ENCODE results near the gene GRIK1. TPM values are rescaled to one million over a fixed set of nuclear protein-coding genes. Genes with fewer than 3 reads are reported as not detected.

The GRIK1 gene
- total RNA-seq, 1 experiment from 2014 or later = not detected

GRCh38 chr21:29547998-29548397 is 391.8 kb downstream of the GRIK1 start:
- no peak for DNase-seq (ENCODE audit: low read depth)

GRCh38 chr21:29546071-29546470 is 393.7 kb downstream of the GRIK1 start:
- no peak for DNase-seq (ENCODE audit: low read depth)

- DNase-seq (ENCODE audit: low read depth) = no peak
Measured at GRCh38 chr21:29540289-29540688, 399.5 kb downstream of the GRIK1 start.

GRCh38 chr21:29538115-29538514 is 401.7 kb downstream of the GRIK1 start:
- peak; percentile 16 for DNase-seq (ENCODE audit: low read depth)

DNA sequence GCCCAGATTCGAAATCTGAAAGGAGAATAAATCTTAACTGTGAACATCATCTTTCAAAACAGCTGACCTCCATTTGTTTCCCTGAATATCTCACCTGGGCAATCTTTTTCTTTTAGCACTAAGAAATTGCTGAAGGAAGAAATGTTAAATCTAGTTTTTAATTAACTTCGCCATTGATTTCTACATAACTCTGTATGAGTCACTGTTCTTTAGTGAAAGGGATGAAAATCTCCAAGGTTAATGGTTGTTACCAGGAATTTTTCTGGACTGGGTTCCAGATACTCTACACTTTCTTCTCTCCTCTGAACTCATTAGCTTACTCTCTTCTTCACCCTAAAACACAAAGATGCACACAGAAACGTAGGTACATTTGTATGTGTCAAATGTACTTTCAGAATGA is 405.3 kb downstream of the GRIK1 start:
- DNase-seq (ENCODE audit: low read depth) = no peak

DNA sequence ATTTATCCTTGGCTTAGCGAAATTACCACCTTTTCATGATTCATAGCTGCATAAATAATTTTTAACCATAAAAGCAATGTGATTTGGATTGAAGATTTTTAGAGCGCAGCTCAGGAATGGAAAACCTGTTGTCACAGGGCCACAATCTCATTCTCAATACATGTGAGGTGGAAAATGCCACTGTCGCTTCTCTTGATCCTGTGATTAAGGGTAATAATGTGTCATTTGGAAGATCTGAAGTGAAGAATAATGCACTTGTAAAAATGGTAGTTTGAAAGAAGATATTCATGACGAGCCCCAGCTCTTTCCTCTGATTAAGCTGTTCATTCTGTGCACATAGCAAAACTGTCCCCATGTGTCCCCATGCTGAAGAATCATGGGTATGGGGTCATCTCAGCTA is 410.7 kb downstream of the GRIK1 start:
- no peak for DNase-seq (ENCODE audit: low read depth)

- no peak for DNase-seq (ENCODE audit: low read depth)
Measured at GRCh38 chr21:29526545-29526944, 413.3 kb downstream of the GRIK1 start.

DNA sequence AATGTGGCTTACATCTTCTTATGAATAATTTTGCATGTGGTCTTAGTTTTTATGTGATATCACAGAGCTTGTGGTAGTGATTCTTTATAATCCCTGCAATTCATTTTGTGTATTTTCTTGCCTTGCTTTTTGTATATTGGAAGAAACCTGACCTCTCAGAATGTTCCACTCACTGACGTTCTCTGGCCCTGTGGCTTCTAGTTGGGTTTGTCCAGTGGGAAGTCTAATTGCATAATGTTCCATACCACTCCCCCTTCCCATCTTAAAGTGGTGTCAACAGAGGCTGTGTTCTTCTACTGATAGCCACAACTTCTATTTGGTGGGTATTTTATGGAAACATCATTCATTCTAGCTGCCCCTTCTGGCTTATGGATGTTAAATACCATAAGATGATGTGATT is 415.7 kb downstream of the GRIK1 start:
- no peak for DNase-seq (ENCODE audit: low read depth)

DNA sequence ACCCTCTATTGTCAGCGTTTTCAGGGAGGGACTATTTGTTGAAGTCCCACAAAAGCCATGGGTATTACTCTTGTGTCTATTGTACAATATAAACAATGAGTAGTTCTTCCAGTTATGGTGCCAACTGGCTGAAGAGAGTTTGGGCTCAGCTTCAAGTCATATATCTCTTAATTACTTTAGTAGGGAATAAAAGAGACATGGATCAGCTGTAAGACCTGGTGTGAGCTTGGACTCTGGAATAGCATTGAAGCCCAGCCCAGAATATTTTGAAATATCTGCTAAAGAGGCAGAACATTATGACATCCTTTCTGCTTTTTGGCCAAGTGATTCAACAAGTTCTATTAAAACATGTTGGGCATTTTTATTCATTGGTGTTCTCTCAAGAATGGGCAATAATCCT is 416.1 kb downstream of the GRIK1 start:
- DNase-seq (ENCODE audit: low read depth) = no peak

DNA sequence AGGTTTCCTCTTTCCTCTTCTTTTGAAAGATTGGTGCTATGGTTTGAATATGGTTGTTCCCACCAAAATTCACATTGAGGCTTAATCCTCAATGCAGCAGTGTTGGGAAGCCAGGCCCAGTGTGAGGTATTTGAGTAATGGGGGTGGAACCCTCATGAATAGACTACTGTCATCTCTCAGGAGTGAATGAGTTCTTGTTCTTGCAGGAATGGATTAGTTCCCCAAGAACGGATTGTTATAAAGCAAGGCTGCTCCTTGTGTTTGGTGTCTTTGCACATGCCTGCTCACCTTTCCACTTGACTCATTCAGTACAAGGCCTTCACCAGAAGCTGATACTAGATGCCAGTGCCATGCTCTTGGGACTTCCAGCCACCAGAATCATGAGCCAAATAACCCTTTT is 417.9 kb downstream of the GRIK1 start:
- DNase-seq (ENCODE audit: low read depth) = no peak

- DNase-seq (ENCODE audit: low read depth) = no peak
Measured at GRCh38 chr21:29520171-29520570, 419.6 kb downstream of the GRIK1 start.

DNA sequence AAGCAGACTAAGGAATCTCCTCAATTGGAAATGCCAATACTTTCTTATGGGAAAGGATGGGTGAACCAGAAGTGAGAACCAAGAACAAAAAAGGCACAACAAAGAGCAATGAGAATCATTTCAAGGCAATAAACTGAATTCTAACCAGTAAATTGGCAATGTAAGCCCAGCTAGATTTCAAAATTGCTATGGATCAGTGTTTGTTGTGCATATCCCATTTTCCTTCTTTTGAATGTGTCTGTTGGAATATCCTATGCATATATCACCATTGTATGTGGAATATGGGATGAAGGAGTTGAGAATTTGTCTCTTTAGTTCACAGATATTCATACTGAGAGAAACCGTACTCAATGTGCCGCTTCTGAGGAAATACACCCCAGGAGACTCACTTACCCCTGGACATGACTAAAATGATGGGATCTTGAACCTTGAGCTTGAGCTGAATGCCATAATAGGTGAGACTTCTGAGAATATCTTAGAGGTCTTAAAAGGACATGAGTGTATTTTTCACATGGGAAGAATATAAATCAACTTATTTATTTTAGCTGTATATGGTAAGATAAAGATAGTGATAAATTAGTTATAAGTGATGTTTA is 425.0 kb downstream of the GRIK1 start:
- no peak for DNase-seq (ENCODE audit: low read depth)

DNA sequence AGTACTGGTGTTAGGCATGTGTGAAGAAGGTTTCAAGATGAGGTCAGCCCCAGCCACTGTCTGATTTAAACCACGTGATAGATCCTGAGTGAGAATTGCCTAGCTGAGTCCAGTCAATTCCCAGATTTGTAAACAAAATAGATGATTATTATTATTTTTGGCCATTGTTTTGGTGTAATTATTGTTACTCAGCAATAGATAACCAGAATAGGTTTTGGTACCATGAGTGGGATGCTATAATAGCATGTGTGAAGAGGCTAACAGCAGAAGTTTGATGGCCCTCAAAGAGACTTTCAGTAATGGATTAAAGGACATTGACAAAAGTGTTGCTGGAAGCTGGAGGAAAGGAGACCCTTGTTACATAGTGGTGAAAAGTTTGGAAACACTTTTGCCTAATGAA is 426.3 kb downstream of the GRIK1 start:
- DNase-seq (ENCODE audit: low read depth) = no peak

GRCh38 chr21:29511096-29511495 is 428.7 kb downstream of the GRIK1 start:
- no peak for DNase-seq (ENCODE audit: low read depth)

DNA sequence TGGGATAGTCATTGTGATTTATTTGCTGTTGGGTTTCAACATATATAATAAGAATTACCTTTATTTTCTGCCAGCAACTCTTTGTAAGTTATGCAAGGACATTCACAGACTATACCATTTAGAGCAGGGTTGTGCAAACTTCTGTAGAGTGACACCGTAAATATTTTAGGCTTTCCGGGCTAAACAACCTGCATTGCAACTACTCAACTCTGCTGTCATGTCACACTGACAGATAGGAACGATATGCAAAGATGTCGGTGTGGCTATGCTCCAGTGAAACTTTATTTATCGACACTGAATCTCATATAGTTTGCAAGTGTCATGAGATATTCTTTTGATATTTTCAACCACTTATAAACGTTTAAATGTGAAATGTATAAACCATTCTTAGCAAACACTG is 430.7 kb downstream of the GRIK1 start:
- no peak for DNase-seq (ENCODE audit: low read depth)

DNA sequence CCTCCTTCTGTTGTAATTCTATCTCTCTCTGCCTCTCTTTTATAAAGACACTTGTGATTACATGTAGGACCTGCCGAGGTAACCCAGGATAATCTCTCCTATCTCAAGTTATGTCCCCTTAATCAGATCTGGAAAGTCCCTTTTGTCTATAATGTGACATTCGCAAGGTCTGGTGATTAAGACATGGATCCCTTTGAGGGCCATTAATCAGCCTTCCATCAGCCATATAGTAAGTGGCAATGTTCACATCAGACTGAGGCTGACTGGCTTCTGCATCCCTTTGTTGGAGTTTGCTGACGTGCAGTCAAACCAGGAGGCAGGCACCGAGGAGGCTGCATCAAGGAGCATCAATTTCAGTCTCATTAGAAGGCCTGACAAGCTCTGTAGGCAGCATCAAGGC is 431.5 kb downstream of the GRIK1 start:
- DNase-seq (ENCODE audit: low read depth) = no peak

GRCh38 chr21:29506947-29507346 is 432.8 kb downstream of the GRIK1 start:
- no peak for DNase-seq (ENCODE audit: low read depth)

DNA sequence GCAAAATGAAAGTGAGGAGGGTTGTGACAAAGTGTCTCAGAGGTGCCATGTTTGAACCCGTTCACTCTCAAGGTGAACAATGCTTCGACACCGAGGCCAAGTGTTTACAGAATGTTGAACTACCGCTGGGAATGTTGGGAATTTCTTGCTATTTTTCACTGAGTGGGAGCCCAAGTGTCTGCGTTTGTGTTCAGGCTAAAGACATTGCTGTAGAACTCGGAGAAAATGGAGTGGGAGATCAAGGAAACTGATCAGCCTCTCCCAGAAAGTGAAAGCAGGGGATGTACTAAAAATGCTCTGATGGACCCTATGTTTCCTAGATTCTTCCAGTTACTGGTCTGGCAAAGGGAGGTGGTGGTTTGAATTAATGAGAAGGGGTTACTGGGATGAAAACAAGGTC is 433.6 kb downstream of the GRIK1 start:
- no peak for DNase-seq (ENCODE audit: low read depth)

DNA sequence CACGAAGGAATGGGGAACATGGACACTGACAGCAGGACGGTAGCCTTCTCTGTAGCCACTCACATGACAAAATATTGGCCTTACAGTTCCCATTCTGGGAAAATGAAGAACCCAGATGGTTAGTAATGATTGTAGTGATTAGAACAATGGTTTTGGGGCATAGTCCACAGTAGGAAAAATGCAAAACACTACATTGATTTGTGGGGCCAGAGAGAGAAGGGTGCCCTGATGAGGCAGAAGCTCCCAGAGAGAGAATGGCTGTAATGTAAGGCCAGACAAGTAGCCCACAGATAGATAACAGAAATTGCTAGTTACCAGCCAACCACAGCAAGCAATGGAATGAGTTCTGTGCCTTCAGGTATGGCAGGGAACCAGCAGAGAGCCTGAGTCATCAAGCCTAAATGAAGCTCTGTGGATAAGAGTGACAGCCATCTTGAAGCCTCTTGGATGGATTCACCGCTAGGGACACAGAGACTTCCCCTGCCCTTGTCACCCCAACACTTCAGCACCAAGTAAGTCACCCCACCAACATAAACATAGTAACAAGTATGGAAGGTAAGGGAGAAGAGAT is 435.0 kb downstream of the GRIK1 start:
- peak; percentile 40 for DNase-seq (ENCODE audit: low read depth)

- no peak for DNase-seq (ENCODE audit: low read depth)
Measured at GRCh38 chr21:29501451-29501850, 438.3 kb downstream of the GRIK1 start.

- peak; percentile 81 for DNase-seq (ENCODE audit: low read depth)
Measured at GRCh38 chr21:29499734-29500343, 440.0 kb downstream of the GRIK1 start.

DNA sequence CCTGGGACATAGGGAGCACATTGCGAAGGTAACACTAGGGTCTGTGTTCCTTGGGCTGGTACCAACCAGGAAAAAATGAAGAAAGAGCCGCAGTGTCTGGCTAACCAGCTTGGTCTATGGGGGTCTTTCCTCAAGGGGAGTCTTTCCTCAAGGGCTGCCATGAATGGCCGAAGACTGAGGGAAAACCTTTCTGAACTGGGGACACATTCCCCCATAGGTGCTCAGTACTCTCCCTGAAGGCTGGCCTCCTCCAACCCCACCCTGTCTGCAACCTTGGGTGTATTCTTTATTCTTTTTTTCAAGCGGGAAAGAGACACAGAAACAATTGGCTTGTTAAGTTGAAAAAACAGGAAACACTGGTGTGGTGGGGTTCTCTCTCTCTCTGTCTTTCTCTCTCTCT is 440.6 kb downstream of the GRIK1 start:
- no peak for DNase-seq (ENCODE audit: low read depth)

DNA sequence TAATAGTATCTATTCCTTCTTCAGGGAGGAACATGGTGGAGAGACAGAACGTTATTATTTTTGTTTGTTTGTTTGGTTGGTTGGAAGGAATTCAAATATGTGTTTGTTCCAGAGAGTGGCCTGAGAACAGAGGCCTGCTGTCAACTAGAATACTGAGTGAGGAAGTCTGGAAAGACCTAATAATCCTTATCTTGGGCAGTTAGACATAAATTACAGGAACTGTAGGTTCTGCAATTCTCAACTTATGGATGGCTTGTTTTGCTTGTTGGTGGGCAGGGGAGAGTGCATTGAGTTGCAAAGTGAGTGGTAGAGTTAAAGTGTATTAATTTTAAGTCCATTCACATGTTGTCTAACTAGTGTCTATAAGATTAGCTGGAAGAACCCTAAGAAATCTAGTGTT is 443.5 kb downstream of the GRIK1 start:
- DNase-seq (ENCODE audit: low read depth) = no peak
